Caco-2 (cell line): ENCODE data around the gene EXOC6B. TPM values are rescaled to one million over a fixed set of nuclear protein-coding genes. Genes with fewer than 3 reads are reported as not detected.

Experiments used
- BruUV-seq: library from RNA; stranded (reverse); fragments of 400-500 nt; replicated peaks from 2 replicates; lab custom pipeline; 2021; lab: Mats Ljungman, UMichigan
- CTCF ChIA-PET: fragments of 300-600 bp; sonication (Branson Sonifier 250); formaldehyde crosslinking; loops from one replicate; lab custom pipeline; 2022; ENCODE audit warnings: antibody characterized with exemption; lab: Charles Lee
- POLR2A ChIA-PET: fragments of 300-600 bp; sonication (Branson Sonifier 250); formaldehyde crosslinking; loops from one replicate; lab custom pipeline; 2022; ENCODE audit warnings: antibody characterized with exemption; lab: Charles Lee
- DNase-seq, 2 experiments: peaks; one replicate each; pipeline versions ENCODE4 v3.0.0 to v3.0.0-alpha.2; 2020 to 2022
- H3K27me3 ChIP-seq: replicated peaks from 2 replicates; pipeline ENCODE4 v1.6.0; 2011; ENCODE audit warnings: low read length; ENCODE audit not compliant: control insufficient read depth, insufficient read depth
- H3K36me3 ChIP-seq: 2 replicates; pipeline ENCODE4 v1.5.1; 2011; ENCODE audit warnings: low read length; ENCODE audit not compliant: control insufficient read depth, insufficient read depth
- H3K4me1 ChIP-seq: fragments of 250-450 bp; sonication (Bioruptor Pico); 2 replicates; pipeline ENCODE4 v1.5.1; 2020; ENCODE audit warnings: mild to moderate bottlenecking
- H3K4me3 ChIP-seq: 2 replicates; pipeline ENCODE4 v1.5.1; 2011; ENCODE audit warnings: low read depth, mild to moderate bottlenecking, control low read depth, low read length
- H3K9me3 ChIP-seq: fragments of 250-450 bp; sonication (Bioruptor Pico); 2 replicates; pipeline ENCODE4 v1.5.1; 2020; ENCODE audit warnings: mild to moderate bottlenecking, moderate library complexity
- H3K27ac Mint-ChIP-seq: one replicate; pipeline ENCODE4 v1.8.0; 2022; ENCODE audit warnings: mixed read lengths; ENCODE audit not compliant: unreplicated experiment
- H3K27me3 Mint-ChIP-seq: one replicate; pipeline ENCODE4 v1.8.0; 2022; ENCODE audit warnings: mixed read lengths; ENCODE audit not compliant: insufficient read depth, unreplicated experiment
- H3K36me3 Mint-ChIP-seq: one replicate; pipeline ENCODE4 v1.8.0; 2022; ENCODE audit warnings: mild to moderate bottlenecking, mixed read lengths; ENCODE audit not compliant: insufficient read depth, unreplicated experiment
- H3K4me1 Mint-ChIP-seq: one replicate; pipeline ENCODE4 v1.8.0; 2022; ENCODE audit warnings: low read depth, mixed read lengths; ENCODE audit not compliant: unreplicated experiment
- H3K4me3 Mint-ChIP-seq: one replicate; pipeline ENCODE4 v1.8.0; 2022; ENCODE audit warnings: mild to moderate bottlenecking, moderate library complexity, mixed read lengths; ENCODE audit not compliant: unreplicated experiment
- H3K9me3 Mint-ChIP-seq: one replicate; pipeline ENCODE4 v1.8.0; 2022; ENCODE audit warnings: mixed read lengths; ENCODE audit not compliant: unreplicated experiment
- CTCF ChIP-seq, 2 experiments: fragments of 200-600 bp in 1 of 2; IDR thresholded peaks; 1 replicate in 1 of 2; 2 replicates in 1 of 2; pipeline versions ENCODE4 v1.5.1 to v1.8.0; 2011 to 2022; ENCODE audit warnings: antibody characterized with exemption in 1 of 2, control low read depth in 1 of 2, inconsistent platforms in 1 of 2, low read depth in 1 of 2, low read length in 1 of 2, mild to moderate bottlenecking in 1 of 2, moderate library complexity in 1 of 2; ENCODE audit not compliant: insufficient read depth in 1 of 2, severe bottlenecking in 1 of 2, unreplicated experiment in 1 of 2
- intact Hi-C: fragments of 100-400 bp; cut with micrococcal nuclease; formaldehyde crosslinking; loops from one replicate; pipeline ENCODE4 v1.10.0; 2022; ENCODE audit not compliant: unreplicated experiment
- total RNA-seq: library from RNA; stranded (reverse); gene quantifications from 2 replicates; pipeline ENCODE4 v1.2.3, GENCODE V29; 2022

Gene EXOC6B
- total RNA-seq, 1 experiment from 2014 or later, result 36.1 TPM

DNA sequence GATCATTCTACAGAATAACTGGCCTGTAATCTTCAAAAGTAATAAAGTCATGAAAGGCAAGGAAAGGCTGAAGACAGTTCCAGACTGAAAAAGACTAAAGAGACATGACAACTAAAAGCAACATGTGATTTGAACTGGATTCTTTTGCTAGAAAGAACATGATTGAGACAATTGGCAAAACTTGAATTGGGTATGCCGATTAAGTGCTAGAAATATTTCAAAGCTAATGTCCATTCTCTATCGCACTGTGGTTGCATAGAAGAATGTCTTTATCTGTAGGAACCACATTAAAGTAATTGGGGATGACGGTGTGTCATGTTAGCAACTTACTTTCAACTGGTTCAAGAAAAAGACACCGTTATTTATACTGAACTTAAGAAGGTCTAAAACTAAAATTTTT is 98.5 kb downstream of the EXOC6B start:
- Mint-ChIP-seq H3K9me3 (no peaks in the 10 kb centered on the region), H3K36me3 (no peaks in the 10 kb centered on the region), H3K27me3 (no peaks in the 10 kb centered on the region), H3K4me1 (peaks cover 13% of the 10 kb centered on the region), H3K4me3 (no peak overlapping the region), H3K27ac (no peak overlapping the region)
- no peak for TF ChIP-seq CTCF (IDR thresholded peaks at IDR 0.05; ENCODE audit: insufficient read depth in 1 of 2, low read depth in 1 of 2, low read length in 1 of 2, severe bottlenecking in 1 of 2, unreplicated experiment in 1 of 2)
- Histone ChIP-seq H3K36me3 (no peaks in the 10 kb centered on the region), H3K4me1 (peaks cover 28% of the 10 kb centered on the region), H3K4me3 (no peak overlapping the region), H3K9me3 (no peaks in the 10 kb centered on the region), H3K27me3 (no peaks in the 10 kb centered on the region)
- BruUV-seq, result no TSS peak
- DNase-seq, result no peak
- intact Hi-C loops, result no loop called here
- ChIA-PET POLR2A (no interaction called here), CTCF (no interaction called here)

- H3K27ac Mint-ChIP-seq, result no peak overlapping the region
- Histone ChIP-seq H3K4me1 (peaks cover 44% of the 10 kb centered on the region), H3K4me3 (no peak overlapping the region), H3K9me3 (no peaks in the 10 kb centered on the region), H3K27me3 (no peaks in the 10 kb centered on the region), H3K36me3 (no peaks in the 10 kb centered on the region)
- no peak overlapping the region for H3K4me3 Mint-ChIP-seq
- no peaks in the 10 kb centered on the region for H3K36me3 Mint-ChIP-seq
- no peaks in the 10 kb centered on the region for H3K9me3 Mint-ChIP-seq
- ChIA-PET POLR2A (interaction anchor here (0.6 kb wide), 1 partner anchor 134 kb away, joined by 6 read pairs; no protein-coding TSS in a partner anchor), CTCF (no interaction called here)
- BruUV-seq, result no TSS peak
- no peaks in the 10 kb centered on the region for H3K27me3 Mint-ChIP-seq
- intact Hi-C loops, result no loop called here
- DNase-seq, result peak in 1 of 2 experiments; percentile 7
- no peak for TF ChIP-seq CTCF (IDR thresholded peaks at IDR 0.05; ENCODE audit: insufficient read depth in 1 of 2, low read depth in 1 of 2, low read length in 1 of 2, severe bottlenecking in 1 of 2, unreplicated experiment in 1 of 2)
- peaks cover 26% of the 10 kb centered on the region for H3K4me1 Mint-ChIP-seq
Measured at GRCh38 chr2:72723769-72724370, 102.0 kb downstream of the EXOC6B start.

DNA sequence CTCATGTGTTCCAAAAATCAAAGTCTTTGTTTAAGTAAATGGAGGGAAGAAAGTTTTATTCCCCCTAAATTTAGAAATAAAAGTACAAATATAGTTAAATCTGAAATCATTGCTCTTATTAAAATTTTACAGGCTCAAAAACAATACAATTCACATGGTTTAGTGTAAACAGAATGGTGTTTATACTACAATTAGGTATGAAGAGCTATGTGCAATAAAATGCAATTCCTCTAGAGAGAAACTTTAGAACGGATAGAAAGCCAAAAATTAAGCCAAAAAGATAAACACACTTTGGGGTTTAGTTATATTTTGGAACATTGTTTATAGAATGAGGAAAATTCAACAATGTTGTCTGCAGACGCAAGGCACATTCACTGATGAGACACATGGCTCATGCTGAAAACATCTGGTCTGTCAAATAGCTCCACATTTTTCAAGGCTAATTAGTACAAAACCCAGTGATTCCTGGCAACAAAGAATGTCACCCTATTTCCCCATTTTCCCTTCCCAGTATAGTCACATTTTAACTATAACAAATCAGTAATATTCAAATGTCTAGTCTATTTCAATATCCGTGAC is 103.3 kb downstream of the EXOC6B start:
- no peak for DNase-seq
- H3K36me3 Mint-ChIP-seq, result no peaks in the 10 kb centered on the region
- ChIA-PET POLR2A (no interaction called here), CTCF (no interaction called here)
- Histone ChIP-seq H3K4me1 (peaks cover 50% of the 10 kb centered on the region), H3K27me3 (no peaks in the 10 kb centered on the region), H3K9me3 (no peaks in the 10 kb centered on the region), H3K4me3 (no peak overlapping the region), H3K36me3 (no peaks in the 10 kb centered on the region)
- no peaks in the 10 kb centered on the region for H3K9me3 Mint-ChIP-seq
- intact Hi-C loops, result no loop called here
- no TSS peak for BruUV-seq
- no peak for TF ChIP-seq CTCF (IDR thresholded peaks at IDR 0.05; ENCODE audit: insufficient read depth in 1 of 2, low read depth in 1 of 2, low read length in 1 of 2, severe bottlenecking in 1 of 2, unreplicated experiment in 1 of 2)
- H3K27ac Mint-ChIP-seq, result no peak overlapping the region
- no peak overlapping the region for H3K4me3 Mint-ChIP-seq
- H3K4me1 Mint-ChIP-seq, result peaks cover 26% of the 10 kb centered on the region
- H3K27me3 Mint-ChIP-seq, result no peaks in the 10 kb centered on the region
